ENCODE measurements around the gene BORCS5. TPM values are rescaled to one million over a fixed set of nuclear protein-coding genes. Genes with fewer than 3 reads are reported as not detected.

Gene BORCS5
- total RNA-seq (2021; fragmentation: NEBNext Ultra II Directional; extraction: Animal tissue kit (Norgen Biotek cat#: 25700)) (15.4 and 17.4 TPM in 2 replicates), polyA plus RNA-seq (2011; rRNA removed) (8.3 and 14.4 TPM in 2 replicates), polyA minus RNA-seq (2011; rRNA and poly(A)+ RNA removed) (15.7 and 16.0 TPM in 2 replicates)
- polyA plus RNA-seq (2011; cell fraction: cytosol; rRNA removed), result 10.0 TPM
- 16.9 TPM for polyA plus RNA-seq (2011; cell fraction: nucleus; rRNA removed)
- polyA plus RNA-seq (2012, experiment 1 of 2), result 9.3 to 12.7 TPM (median 11.1 TPM) in 4 replicates
- 9.4 TPM for polyA plus RNA-seq (2012, experiment 2 of 2)
- 8.2 TPM for polyA plus RNA-seq (2013, experiment 1 of 2)
- 8.7 TPM for polyA plus RNA-seq (2013, experiment 2 of 2)
- 12.9 TPM for polyA minus RNA-seq (2011; cell fraction: cytosol; rRNA and poly(A)+ RNA removed)
- polyA minus RNA-seq (2011; cell fraction: nucleus; rRNA and poly(A)+ RNA removed), result 15.9 TPM
- long read RNA-seq, experiment 1, full-length matches to known transcripts, result 4 of 9 reads
- long read RNA-seq, experiment 1, partial matches to known transcripts, result 1 of 9 reads
- long read RNA-seq, experiment 1, other reads (novel, unspliced or antisense), result 4 of 9 reads
- long read RNA-seq, experiment 2, full-length matches to known transcripts, result 2 of 3 reads
- long read RNA-seq, experiment 2, partial matches to known transcripts, result 0 of 3 reads
- long read RNA-seq, experiment 2, other reads (novel, unspliced or antisense), result 1 of 3 reads

DNA sequence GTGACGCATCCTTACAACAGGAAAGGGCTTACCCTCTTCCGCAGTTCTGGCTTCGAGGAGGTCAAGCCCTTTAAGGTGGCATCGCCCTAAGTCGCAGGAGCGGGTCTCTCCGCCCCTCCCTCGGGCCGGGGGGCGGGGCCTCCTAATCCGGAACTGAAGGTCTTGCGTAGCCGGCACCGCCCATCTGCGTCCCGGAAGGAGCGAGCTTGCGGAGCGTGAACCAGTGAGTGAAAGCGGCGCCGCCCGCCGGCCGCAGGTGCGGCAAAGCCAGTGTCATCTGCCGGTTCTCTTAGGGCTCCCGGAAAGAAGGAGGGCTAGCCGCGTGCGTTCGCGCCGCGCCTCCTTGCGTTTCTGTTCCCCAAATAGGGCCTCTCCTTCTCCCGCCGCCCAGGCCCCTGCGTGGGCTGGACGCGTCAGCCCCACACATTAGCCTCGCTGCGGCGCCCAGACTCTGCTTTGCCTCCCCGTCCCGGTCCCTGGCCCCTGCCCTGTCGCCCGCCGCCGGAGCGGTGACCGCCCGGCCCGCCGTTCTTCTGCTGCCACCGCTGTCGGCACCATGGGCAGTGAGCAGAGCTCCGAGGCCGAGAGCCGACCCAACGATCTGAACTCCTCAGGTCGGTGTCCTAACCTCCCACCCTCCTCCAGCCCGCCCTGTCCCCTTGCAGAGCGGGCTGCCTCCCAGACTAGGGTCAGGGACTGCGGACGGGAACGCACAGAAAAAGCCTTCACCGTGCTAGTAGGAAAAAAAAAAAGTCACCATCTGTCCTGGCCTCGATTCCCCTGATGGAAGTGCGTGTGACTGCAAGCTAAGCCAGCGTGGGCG is at the start of gene BORCS5:
Gene BORCS5 (plus strand): TSS at position 183 of the 823 bp plus-strand sequence. CDS start 374 bp downstream, at position 557.
- H4K20me1 ChIP-seq (replicated peaks in 1 of 2; ENCODE audit: control insufficient read depth in 1 of 2, insufficient read depth in 2 of 2, low read length in 2 of 2), result no peaks in the 10 kb centered on the region
- peaks cover 0 to 10% of the 10 kb centered on the region in 2 experiments; a peak in 2 of 4 replicates for H3K79me2 ChIP-seq (ENCODE audit: control insufficient read depth in 1 of 2, insufficient read depth in 2 of 2, low read length in 2 of 2)
- ChIA-PET CTCF (ENCODE audit: partially characterized antibody) (interaction anchor here (0.6 to 3.8 kb wide), 20 partner anchors 10 to 744 kb away, joined by 3 to 24 read pairs (median 3); partner anchors contain the start of gene DUSP16), POLR2A (ENCODE audit: partially characterized antibody) (interaction anchor here (0.6 to 2.9 kb wide), 17 partner anchors 8 to 681 kb away, joined by 3 to 10 read pairs (median 4); partner anchors contain the start of genes DUSP16, GPR19 and LRP6)
- no peak within 1 kb of the TSS for H3K23ac ChIP-seq (ENCODE audit: insufficient read length)
- H2BK5ac ChIP-seq (ENCODE audit: low read depth, low read length), result peak within 1 kb of the TSS; percentile 89
- DNase-seq (ENCODE audit: low read depth in 1 of 2, low spot score in 2 of 2) (peak; percentile 96 to 97), FAIRE-seq (no peak)
- no peak within 1 kb of the TSS for H2BK15ac ChIP-seq (ENCODE audit: low read length)
- peak within 1 kb of the TSS; percentile 51 for H4K5ac ChIP-seq (ENCODE audit: insufficient read length, low read depth, low read length)
- no peak within 1 kb of the TSS for H3K14ac ChIP-seq (ENCODE audit: insufficient read length)
- peak within 1 kb of the TSS; percentile 95 for H3K18ac ChIP-seq (ENCODE audit: extremely low read depth, low read length)
- peak within 1 kb of the TSS; percentile 66 for H3K4ac ChIP-seq (replicated peaks; ENCODE audit: insufficient read length, low read depth, low read length)
- H2BK20ac ChIP-seq (ENCODE audit: low read length), result no peak within 1 kb of the TSS
- H2BK120ac ChIP-seq (replicated peaks; ENCODE audit: low read depth, low read length), result no peak within 1 kb of the TSS
- no peaks in the 10 kb centered on the region; the same call in 1 of the 2 replicates for H3K79me1 ChIP-seq (ENCODE audit: low read depth, low read length)
- 3% methylated on average over 61 of the region's 72 CpGs; no CpG with 5 or more reads in 1 of the 2 experiments for WGBS, 2 experiments (ENCODE audit: extremely low coverage in 1 of 2, insufficient coverage in 1 of 2, insufficient read length in 1 of 2, insufficient replicate concordance in 2 of 2, low coverage in 1 of 2, low lambda C conversion rate in 2 of 2, missing lambda C conversion rate in 1 of 2)
- no peak within 1 kb of the TSS for H2AK5ac ChIP-seq (ENCODE audit: low read depth, low read length)
- no peaks in the 10 kb centered on the region for H3K36me3 ChIP-seq (ENCODE audit: control insufficient read depth in 2 of 4, insufficient read depth in 4 of 4, low read length in 3 of 4)
- peaks cover 0 to 6% (median 2%) of the 10 kb centered on the region in 4 experiments; a peak in 3 of 7 replicates for H3K4me1 ChIP-seq (replicated peaks in 1 of 4; ENCODE audit: control insufficient read depth in 3 of 4, insufficient read depth in 4 of 4, low read length in 3 of 4)
- peak within 1 kb of the TSS; percentile 86 to 98 for H3K4me2 ChIP-seq (ENCODE audit: insufficient read depth in 1 of 2, low read depth in 2 of 2, low read length in 2 of 2)
- H4K8ac ChIP-seq (ENCODE audit: extremely low read depth, insufficient read depth, low read length), result peak within 1 kb of the TSS; percentile 89
- H3K27ac ChIP-seq (ENCODE audit: low read depth, low read length), result peak within 1 kb of the TSS; percentile 62
- 0 out of 2 replicates have a peak within 1 kb of the TSS, but pooled peaks have one; percentile 39 for H2BK12ac ChIP-seq (ENCODE audit: low read depth, low read length)
- peak within 1 kb of the TSS; percentile 72 to 76 (median 74) for H3K9ac ChIP-seq (replicated peaks in 1 of 4; ENCODE audit: extremely low read depth in 1 of 4, low read depth in 3 of 4, low read length in 3 of 4)
- peaks cover 7% of the 10 kb centered on the region; the same call in 1 of the 2 replicates for H3K23me2 ChIP-seq (ENCODE audit: low read depth, low read length)
- H3K9me3 ChIP-seq (ENCODE audit: insufficient read depth in 2 of 2, low read depth in 1 of 2, low read length in 1 of 2), result no peaks in the 10 kb centered on the region
- peak within 1 kb of the TSS; percentile 72 for H2AFZ ChIP-seq (ENCODE audit: low read length)
- H3K56ac ChIP-seq (replicated peaks; ENCODE audit: insufficient read length, low read depth, low read length), result peak within 1 kb of the TSS; percentile 7
- H3K4me3 ChIP-seq (ENCODE audit: extremely low read depth in 1 of 4, insufficient read depth in 2 of 4, low read depth in 3 of 4, low read length in 4 of 4), result peak within 1 kb of the TSS; percentile 68 to 86 (median 83)
- H3K27me3 ChIP-seq (replicated peaks in 1 of 4; ENCODE audit: control insufficient read depth in 3 of 4, extremely low read depth in 1 of 4, insufficient read depth in 3 of 4, low read length in 3 of 4), result no peaks in the 10 kb centered on the region
- peak within 1 kb of the TSS; percentile 25 for H4K91ac ChIP-seq (replicated peaks; ENCODE audit: insufficient read length, low read length)
- TF ChIP-seq CBX5 (IDR thresholded peaks at IDR 0.05; ENCODE audit: low read depth, low read length) (no peak), PHF8 (conservative IDR thresholded peaks at IDR 0.05; ENCODE audit: low read depth, low read length) (peak; percentile 89), BRCA1 (IDR thresholded peaks at IDR 0.05; ENCODE audit: low read depth, low read length) (no peak), RFX5 (IDR thresholded peaks at IDR 0.05; ENCODE audit: borderline replicate concordance, low read depth, low read length) (no peak), EGR1 (IDR thresholded peaks at IDR 0.05; ENCODE audit: borderline replicate concordance, low read depth, low read length) (no peak), GTF2F1 (IDR thresholded peaks at IDR 0.05; ENCODE audit: borderline replicate concordance, low read depth, low read length) (peak; percentile 51; the same call in 1 of the 2 replicates), RAD21 (IDR thresholded peaks at IDR 0.05 in 1 of 2, conservative IDR thresholded peaks at IDR 0.05 in 1 of 2; ENCODE audit: low read depth in 2 of 2, low read length in 2 of 2) (peak; percentile 19 to 28; a peak in 1 of 4 replicates)
